ENCODE measurements around the gene LTF.

GRCh38 chr3:46483825-46484224 lies 19.1 kb upstream of the LTF start:
- no peak for TF ChIP-seq POLR2A (IDR thresholded peaks at IDR 0.05)
- TF ChIP-seq, protein P1, sequence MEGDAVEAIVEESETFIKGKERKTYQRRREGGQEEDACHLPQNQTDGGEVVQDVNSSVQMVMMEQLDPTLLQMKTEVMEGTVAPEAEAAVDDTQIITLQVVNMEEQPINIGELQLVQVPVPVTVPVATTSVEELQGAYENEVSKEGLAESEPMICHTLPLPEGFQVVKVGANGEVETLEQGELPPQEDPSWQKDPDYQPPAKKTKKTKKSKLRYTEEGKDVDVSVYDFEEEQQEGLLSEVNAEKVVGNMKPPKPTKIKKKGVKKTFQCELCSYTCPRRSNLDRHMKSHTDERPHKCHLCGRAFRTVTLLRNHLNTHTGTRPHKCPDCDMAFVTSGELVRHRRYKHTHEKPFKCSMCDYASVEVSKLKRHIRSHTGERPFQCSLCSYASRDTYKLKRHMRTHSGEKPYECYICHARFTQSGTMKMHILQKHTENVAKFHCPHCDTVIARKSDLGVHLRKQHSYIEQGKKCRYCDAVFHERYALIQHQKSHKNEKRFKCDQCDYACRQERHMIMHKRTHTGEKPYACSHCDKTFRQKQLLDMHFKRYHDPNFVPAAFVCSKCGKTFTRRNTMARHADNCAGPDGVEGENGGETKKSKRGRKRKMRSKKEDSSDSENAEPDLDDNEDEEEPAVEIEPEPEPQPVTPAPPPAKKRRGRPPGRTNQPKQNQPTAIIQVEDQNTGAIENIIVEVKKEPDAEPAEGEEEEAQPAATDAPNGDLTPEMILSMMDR (IDR thresholded peaks at IDR 0.05) = no peak
